ENCODE results near the gene VOPP1.

Gene VOPP1

GRCh38 chr7:55463686-55464262, 108.5 kb downstream of the VOPP1 start:
- Histone ChIP-seq H3K4me3 (ENCODE audit: insufficient read depth, low read depth, low read length) (no peak overlapping the region), H3K4me1 (ENCODE audit: control insufficient read depth, insufficient read depth, low read length) (no peaks in the 10 kb centered on the region), H3K27me3 (ENCODE audit: control insufficient read depth, insufficient read depth, low read length, poor library complexity, severe bottlenecking) (no peaks in the 10 kb centered on the region), H3K27ac (ENCODE audit: insufficient read depth, low read depth, low read length, poor library complexity, severe bottlenecking) (no peak overlapping the region), H3K9me3 (ENCODE audit: control insufficient read depth, low read length) (no peaks in the 10 kb centered on the region), H3K36me3 (ENCODE audit: control insufficient read depth, insufficient read depth, low read length) (no peaks in the 10 kb centered on the region)
- 92 to 95% methylated on average over 4 of the region's 4 CpGs for WGBS, 2 experiments

GRCh38 chr7:55458351-55458750, 114.0 kb downstream of the VOPP1 start:
- Histone ChIP-seq H3K27ac (ENCODE audit: insufficient read depth, low read depth, low read length, poor library complexity, severe bottlenecking) (no peak overlapping the region), H3K9me3 (ENCODE audit: control insufficient read depth, low read length) (no peaks in the 10 kb centered on the region), H3K4me1 (ENCODE audit: control insufficient read depth, insufficient read depth, low read length) (no peaks in the 10 kb centered on the region), H3K36me3 (ENCODE audit: control insufficient read depth, insufficient read depth, low read length) (no peaks in the 10 kb centered on the region), H3K27me3 (ENCODE audit: control insufficient read depth, insufficient read depth, low read length, poor library complexity, severe bottlenecking) (no peaks in the 10 kb centered on the region), H3K4me3 (ENCODE audit: insufficient read depth, low read depth, low read length) (no peak overlapping the region)
- WGBS, 2 experiments = 83% methylated on average over 1 of the region's 1 CpG; no CpG with 5 or more reads in 1 of the 2 experiments

GRCh38 chr7:55457801-55458200, 114.5 kb downstream of the VOPP1 start:
- no peaks in the 10 kb centered on the region for H3K9me3 ChIP-seq (ENCODE audit: control insufficient read depth, low read length)
- H3K27ac ChIP-seq (ENCODE audit: insufficient read depth, low read depth, low read length, poor library complexity, severe bottlenecking) = no peak overlapping the region
- H3K4me3 ChIP-seq (ENCODE audit: insufficient read depth, low read depth, low read length) = no peak overlapping the region
- 100% methylated on average over 1 of the region's 1 CpG for WGBS, 2 experiments
- H3K4me1 ChIP-seq (ENCODE audit: control insufficient read depth, insufficient read depth, low read length) = no peaks in the 10 kb centered on the region
- H3K27me3 ChIP-seq (ENCODE audit: control insufficient read depth, insufficient read depth, low read length, poor library complexity, severe bottlenecking) = no peaks in the 10 kb centered on the region
- H3K36me3 ChIP-seq (ENCODE audit: control insufficient read depth, insufficient read depth, low read length) = no peaks in the 10 kb centered on the region

GRCh38 chr7:55452971-55453370, 119.3 kb downstream of the VOPP1 start:
- 89 to 91% methylated on average over 4 of the region's 4 CpGs for WGBS, 2 experiments
- no peaks in the 10 kb centered on the region for H3K27me3 ChIP-seq (ENCODE audit: control insufficient read depth, insufficient read depth, low read length, poor library complexity, severe bottlenecking)

GRCh38 chr7:55449992-55450535, 122.2 kb downstream of the VOPP1 start:
- H3K4me3 ChIP-seq (ENCODE audit: insufficient read depth, low read depth, low read length) = no peak overlapping the region
- H3K27ac ChIP-seq (ENCODE audit: insufficient read depth, low read depth, low read length, poor library complexity, severe bottlenecking) = no peak overlapping the region
- no peaks in the 10 kb centered on the region for H3K27me3 ChIP-seq (ENCODE audit: control insufficient read depth, insufficient read depth, low read length, poor library complexity, severe bottlenecking)
- WGBS, 2 experiments = 89 to 94% methylated on average over 8 of the region's 8 CpGs
- no peaks in the 10 kb centered on the region for H3K4me1 ChIP-seq (ENCODE audit: control insufficient read depth, insufficient read depth, low read length)
- no peaks in the 10 kb centered on the region for H3K9me3 ChIP-seq (ENCODE audit: control insufficient read depth, low read length)
- H3K36me3 ChIP-seq (ENCODE audit: control insufficient read depth, insufficient read depth, low read length) = no peaks in the 10 kb centered on the region

More at GRCh38 chr7:55452971-55453370, 119.3 kb downstream of the VOPP1 start:
- no peaks in the 10 kb centered on the region for H3K36me3 ChIP-seq (ENCODE audit: control insufficient read depth, insufficient read depth, low read length)
- no peak overlapping the region for H3K27ac ChIP-seq (ENCODE audit: insufficient read depth, low read depth, low read length, poor library complexity, severe bottlenecking)
- H3K4me3 ChIP-seq (ENCODE audit: insufficient read depth, low read depth, low read length) = no peak overlapping the region
- no peaks in the 10 kb centered on the region for H3K4me1 ChIP-seq (ENCODE audit: control insufficient read depth, insufficient read depth, low read length)
- no peaks in the 10 kb centered on the region for H3K9me3 ChIP-seq (ENCODE audit: control insufficient read depth, low read length)

GRCh38 chr7:55449205-55449991, 122.9 kb downstream of the VOPP1 start:
- WGBS, 2 experiments = 94 to 95% methylated on average over 56 of the region's 56 CpGs
- no peak overlapping the region for H3K4me3 ChIP-seq (ENCODE audit: insufficient read depth, low read depth, low read length)
- no peaks in the 10 kb centered on the region for H3K4me1 ChIP-seq (ENCODE audit: control insufficient read depth, insufficient read depth, low read length)

GRCh38 chr7:55448526-55448925, 123.8 kb downstream of the VOPP1 start:
- no peaks in the 10 kb centered on the region for H3K27me3 ChIP-seq (ENCODE audit: control insufficient read depth, insufficient read depth, low read length, poor library complexity, severe bottlenecking)
- H3K36me3 ChIP-seq (ENCODE audit: control insufficient read depth, insufficient read depth, low read length) = no peaks in the 10 kb centered on the region
- H3K9me3 ChIP-seq (ENCODE audit: control insufficient read depth, low read length) = no peaks in the 10 kb centered on the region
- H3K4me3 ChIP-seq (ENCODE audit: insufficient read depth, low read depth, low read length) = no peak overlapping the region
- H3K27ac ChIP-seq (ENCODE audit: insufficient read depth, low read depth, low read length, poor library complexity, severe bottlenecking) = no peak overlapping the region
- 95 to 96% methylated on average over 19 to 22 of the region's 22 CpGs for WGBS, 2 experiments
- no peaks in the 10 kb centered on the region for H3K4me1 ChIP-seq (ENCODE audit: control insufficient read depth, insufficient read depth, low read length)

More at GRCh38 chr7:55449205-55449991, 122.9 kb downstream of the VOPP1 start:
- Histone ChIP-seq H3K9me3 (ENCODE audit: control insufficient read depth, low read length) (no peaks in the 10 kb centered on the region), H3K36me3 (ENCODE audit: control insufficient read depth, insufficient read depth, low read length) (no peaks in the 10 kb centered on the region), H3K27me3 (ENCODE audit: control insufficient read depth, insufficient read depth, low read length, poor library complexity, severe bottlenecking) (no peaks in the 10 kb centered on the region), H3K27ac (ENCODE audit: insufficient read depth, low read depth, low read length, poor library complexity, severe bottlenecking) (no peak overlapping the region)

GRCh38 chr7:55444786-55445185, 127.5 kb downstream of the VOPP1 start:
- Histone ChIP-seq H3K4me1 (ENCODE audit: control insufficient read depth, insufficient read depth, low read length) (no peaks in the 10 kb centered on the region), H3K36me3 (ENCODE audit: control insufficient read depth, insufficient read depth, low read length) (no peaks in the 10 kb centered on the region), H3K27me3 (ENCODE audit: control insufficient read depth, insufficient read depth, low read length, poor library complexity, severe bottlenecking) (no peaks in the 10 kb centered on the region), H3K9me3 (ENCODE audit: control insufficient read depth, low read length) (no peaks in the 10 kb centered on the region), H3K4me3 (ENCODE audit: insufficient read depth, low read depth, low read length) (no peak overlapping the region), H3K27ac (ENCODE audit: insufficient read depth, low read depth, low read length, poor library complexity, severe bottlenecking) (no peak overlapping the region)
- 71 to 89% methylated on average over 1 of the region's 1 CpG for WGBS, 2 experiments

- Histone ChIP-seq H3K9me3 (ENCODE audit: control insufficient read depth, low read length) (no peaks in the 10 kb centered on the region), H3K4me3 (ENCODE audit: insufficient read depth, low read depth, low read length) (no peak overlapping the region), H3K27ac (ENCODE audit: insufficient read depth, low read depth, low read length, poor library complexity, severe bottlenecking) (no peak overlapping the region), H3K27me3 (ENCODE audit: control insufficient read depth, insufficient read depth, low read length, poor library complexity, severe bottlenecking) (no peaks in the 10 kb centered on the region), H3K36me3 (ENCODE audit: control insufficient read depth, insufficient read depth, low read length) (no peaks in the 10 kb centered on the region), H3K4me1 (ENCODE audit: control insufficient read depth, insufficient read depth, low read length) (no peaks in the 10 kb centered on the region)
- WGBS, 2 experiments = 91 to 97% methylated on average over 7 of the region's 7 CpGs
Observed at GRCh38 chr7:55441774-55442522, 130.4 kb downstream of the VOPP1 start.

- Histone ChIP-seq H3K4me3 (ENCODE audit: insufficient read depth, low read depth, low read length) (no peak overlapping the region), H3K27me3 (ENCODE audit: control insufficient read depth, insufficient read depth, low read length, poor library complexity, severe bottlenecking) (no peaks in the 10 kb centered on the region), H3K4me1 (ENCODE audit: control insufficient read depth, insufficient read depth, low read length) (no peaks in the 10 kb centered on the region), H3K36me3 (ENCODE audit: control insufficient read depth, insufficient read depth, low read length) (no peaks in the 10 kb centered on the region), H3K27ac (ENCODE audit: insufficient read depth, low read depth, low read length, poor library complexity, severe bottlenecking) (no peak overlapping the region), H3K9me3 (ENCODE audit: control insufficient read depth, low read length) (no peaks in the 10 kb centered on the region)
- WGBS, 2 experiments = 88 to 95% methylated on average over 5 of the region's 5 CpGs
Observed at GRCh38 chr7:55441002-55441401, 131.3 kb downstream of the VOPP1 start.

All from ectodermal cell (in vitro differentiated cells).